GM21723 (cell line): ENCODE measurements around the gene MPZL3.
"Not testable (repeated sequence)": the region's sequence is repeated elsewhere in the genome, so short reads cannot be mapped to it uniquely, and the experiment has no call there.

Source experiments
- ATAC-seq: cut with Tn5 transposase; IDR thresholded peaks from one replicate; pipeline ENCODE4 v1.9.1; 2021; ENCODE audit warnings: mild to moderate bottlenecking, moderate library complexity; ENCODE audit not compliant: unreplicated experiment

Gene MPZL3

DNA sequence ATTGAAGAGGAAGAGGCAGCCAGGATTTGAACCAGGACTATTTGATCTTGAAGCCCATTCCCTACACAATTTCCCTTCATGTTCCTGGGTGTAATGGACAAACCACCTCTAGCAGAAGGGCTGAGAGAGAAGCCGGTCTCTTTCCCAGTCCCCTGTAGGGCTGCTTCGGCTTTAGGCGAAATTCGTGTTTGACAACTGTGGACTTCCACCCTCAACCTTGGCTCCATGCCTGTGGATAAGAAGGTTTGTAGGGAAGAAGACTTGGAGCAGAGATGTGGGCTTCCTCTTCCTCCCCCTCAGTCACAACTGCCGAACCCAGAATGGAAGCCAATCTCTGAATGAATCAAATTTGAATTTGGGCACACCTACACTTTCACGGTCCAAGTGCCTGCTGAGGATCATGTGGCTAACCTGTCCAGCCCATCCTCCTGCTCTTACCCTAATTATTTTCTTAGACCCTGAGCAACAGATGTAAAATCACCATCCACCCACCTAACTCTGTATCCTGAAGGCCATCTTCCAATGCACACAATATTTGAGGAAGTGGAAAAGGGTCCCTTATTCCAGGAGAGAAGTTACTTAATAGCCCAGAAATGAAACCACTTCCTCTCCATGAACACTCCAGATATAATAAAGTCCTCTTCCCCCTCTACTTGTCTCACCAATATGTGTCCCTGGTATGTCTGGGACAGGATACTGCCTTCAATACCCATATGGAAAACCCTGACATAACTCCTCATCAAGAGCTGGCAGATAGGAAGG is 65.6 kb downstream of the MPZL3 start:
- no peak for ATAC-seq

DNA sequence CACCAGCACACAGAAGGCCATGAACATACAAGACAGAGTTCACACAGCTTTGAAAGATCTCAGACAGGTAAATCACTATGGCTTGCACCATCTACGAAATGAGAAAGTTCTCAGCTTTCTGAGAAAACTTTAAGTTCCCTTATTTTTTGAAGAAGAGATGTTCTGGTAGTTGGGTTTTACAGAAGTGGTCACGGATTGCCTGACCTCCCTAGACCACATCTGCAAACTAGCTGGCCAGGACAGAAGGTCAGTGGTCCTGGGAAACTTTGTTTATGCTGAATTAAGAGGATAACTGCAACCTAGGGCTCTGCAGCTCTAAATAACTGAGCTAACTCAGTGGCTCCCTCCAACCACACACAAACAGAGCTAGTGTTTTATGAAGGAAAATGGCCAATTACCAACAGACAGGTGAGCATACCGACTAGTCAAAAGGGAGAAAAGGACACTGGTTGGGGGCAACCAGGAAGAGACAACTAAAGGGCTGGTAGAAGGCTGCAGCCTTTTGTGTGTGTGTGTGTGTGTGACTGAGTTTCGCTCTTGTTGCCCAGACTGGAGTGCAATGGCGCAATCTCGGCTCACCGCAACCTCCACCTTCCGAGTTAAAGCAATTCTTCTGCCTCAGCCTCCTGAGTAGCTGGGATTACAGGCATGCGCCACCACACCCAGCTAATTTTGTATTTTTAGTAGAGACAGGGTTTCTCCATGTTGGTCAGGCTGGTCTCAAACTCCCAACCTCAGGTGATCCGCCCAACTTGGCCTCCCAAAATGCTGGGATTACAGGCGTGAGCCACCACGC is 67.2 kb downstream of the MPZL3 start:
- no peak for ATAC-seq

DNA sequence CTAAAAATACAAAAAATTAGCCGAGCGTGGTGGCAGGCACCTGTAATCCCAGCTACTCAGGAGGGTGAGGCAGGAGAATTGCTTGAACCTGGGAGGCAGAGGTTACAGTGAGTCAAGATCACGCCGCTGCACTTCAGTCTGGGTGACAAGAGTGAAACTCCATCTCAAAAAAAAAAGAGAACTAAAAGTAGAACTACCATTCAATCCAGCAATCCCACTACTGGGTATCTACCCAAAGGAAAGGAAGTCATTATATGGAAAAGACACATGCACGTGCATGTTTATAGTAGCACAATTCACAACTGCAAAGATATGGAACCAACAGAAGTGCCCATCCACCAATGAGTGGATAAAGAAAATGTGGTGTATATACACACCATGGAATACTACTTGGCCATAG is 68.5 kb downstream of the MPZL3 start:
- ATAC-seq = not testable (repeated sequence)

DNA sequence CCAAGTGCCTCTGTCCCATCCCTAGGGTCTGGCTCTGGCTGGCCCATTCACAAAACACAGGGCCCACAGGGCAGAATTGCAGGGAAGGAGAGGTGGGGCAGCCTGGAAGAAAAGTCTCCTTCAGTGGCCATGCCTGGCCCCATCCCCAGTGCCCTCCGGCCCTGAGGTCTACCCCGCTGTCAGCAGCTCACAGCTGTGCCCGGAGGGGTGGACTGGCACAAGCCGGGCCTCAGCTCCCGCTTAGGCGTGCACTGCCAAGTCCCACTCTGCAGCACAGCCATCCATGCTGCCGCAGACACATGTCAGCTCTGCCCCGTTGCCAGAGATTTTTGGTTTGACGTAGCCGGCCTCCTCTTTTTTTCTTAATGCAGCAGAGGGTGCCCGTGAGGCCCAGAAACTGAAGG is 71.9 kb downstream of the MPZL3 start:
- no peak for ATAC-seq

DNA sequence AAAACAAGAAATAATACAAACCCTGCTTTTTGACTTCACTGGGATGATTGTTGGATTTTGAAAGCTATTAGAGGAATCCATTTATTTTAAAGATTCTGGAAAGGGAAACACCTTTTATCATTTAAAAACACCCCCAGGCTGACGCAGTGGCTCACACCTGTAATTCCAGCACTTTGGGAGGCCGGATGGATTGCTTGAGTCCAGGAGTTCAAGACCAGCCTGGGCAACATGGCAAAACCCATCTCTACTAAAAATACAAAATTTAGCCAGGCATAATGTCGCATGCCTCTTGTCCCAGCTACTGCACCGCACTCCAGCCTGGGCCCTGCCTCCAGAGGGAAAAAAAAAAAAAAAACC is 75.4 kb downstream of the MPZL3 start:
- no peak for ATAC-seq
